DOHH2 (cell line): ENCODE measurements around the gene TP63.

Experiments used
- EZH2phosphoT487 ChIP-seq: fragments of 200-600 bp; sonication (generic); IDR thresholded peaks from 2 replicates; pipeline ENCODE4 v1.6.1; 2017; ENCODE audit warnings: borderline replicate concordance, mild to moderate bottlenecking, antibody characterized with exemption, low read length, moderate library complexity, mixed read lengths
- TF ChIP-seq, protein P1 (sequence below): fragments of 200-600 bp; sonication (generic); IDR thresholded peaks from one replicate; pipeline ENCODE4 v1.5.1; 2014; ENCODE audit warnings: antibody characterized with exemption, mild to moderate bottlenecking, low read depth, low read length; ENCODE audit not compliant: poor library complexity, severe bottlenecking

- TF ChIP-seq, protein P1, sequence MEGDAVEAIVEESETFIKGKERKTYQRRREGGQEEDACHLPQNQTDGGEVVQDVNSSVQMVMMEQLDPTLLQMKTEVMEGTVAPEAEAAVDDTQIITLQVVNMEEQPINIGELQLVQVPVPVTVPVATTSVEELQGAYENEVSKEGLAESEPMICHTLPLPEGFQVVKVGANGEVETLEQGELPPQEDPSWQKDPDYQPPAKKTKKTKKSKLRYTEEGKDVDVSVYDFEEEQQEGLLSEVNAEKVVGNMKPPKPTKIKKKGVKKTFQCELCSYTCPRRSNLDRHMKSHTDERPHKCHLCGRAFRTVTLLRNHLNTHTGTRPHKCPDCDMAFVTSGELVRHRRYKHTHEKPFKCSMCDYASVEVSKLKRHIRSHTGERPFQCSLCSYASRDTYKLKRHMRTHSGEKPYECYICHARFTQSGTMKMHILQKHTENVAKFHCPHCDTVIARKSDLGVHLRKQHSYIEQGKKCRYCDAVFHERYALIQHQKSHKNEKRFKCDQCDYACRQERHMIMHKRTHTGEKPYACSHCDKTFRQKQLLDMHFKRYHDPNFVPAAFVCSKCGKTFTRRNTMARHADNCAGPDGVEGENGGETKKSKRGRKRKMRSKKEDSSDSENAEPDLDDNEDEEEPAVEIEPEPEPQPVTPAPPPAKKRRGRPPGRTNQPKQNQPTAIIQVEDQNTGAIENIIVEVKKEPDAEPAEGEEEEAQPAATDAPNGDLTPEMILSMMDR = no peak
- TF ChIP-seq EZH2phosphoT487 = no peak
Measured at GRCh38 chr3:189685291-189685690, 54.1 kb downstream of the TP63 start.
